K562 (cell line): ENCODE measurements around the gene TRMT10A. TPM values are rescaled to one million over a fixed set of nuclear protein-coding genes. Genes with fewer than 3 reads are reported as not detected.

Experiments
- ATF3 ChIP-seq, 2 experiments: fragments of 450-650 bp in 1 of 2; sonication (generic) in 1 of 2; formaldehyde crosslinking in 1 of 2; IDR thresholded peaks in 1 of 2; conservative IDR thresholded peaks in 1 of 2; 2 replicates each; pipeline versions ENCODE4 v1.6.1 to v1.8.1; 2016 to 2023; ENCODE audit warnings: mild to moderate bottlenecking in 2 of 2, moderate library complexity in 2 of 2, inconsistent platforms in 1 of 2, missing genetic modification reagents in 1 of 2
- ATF7 ChIP-seq: fragments of 450-650 bp; IDR thresholded peaks from 2 replicates; pipeline ENCODE4 v1.7.1; 2014; ENCODE audit warnings: mild to moderate bottlenecking, moderate library complexity
- IRF9 ChIP-seq: fragments of 450-650 bp; IDR thresholded peaks from 2 replicates; pipeline ENCODE4 v1.6.1; 2016; ENCODE audit warnings: missing biosample characterization, missing genetic modification characterization
- MBD2 ChIP-seq: sonication (generic); IDR thresholded peaks from 2 replicates; pipeline ENCODE4 v1.6.1; 2016; ENCODE audit warnings: low read depth, borderline replicate concordance
- MXI1 ChIP-seq: IDR thresholded peaks from 2 replicates; pipeline ENCODE4 v1.6.1; 2011; ENCODE audit warnings: low read depth, mild to moderate bottlenecking, improper control_type of control experiment, low read length
- NCOA2 ChIP-seq, 2 experiments: fragments of 450-650 bp; IDR thresholded peaks; 2 replicates each; pipeline ENCODE4 v1.6.1; 2018; ENCODE audit warnings: mild to moderate bottlenecking in 2 of 2, moderate library complexity in 1 of 2; ENCODE audit not compliant: partially characterized antibody in 2 of 2
- REST ChIP-seq, 2 experiments: fragments of 450-650 bp; formaldehyde crosslinking in 1 of 2; IDR thresholded peaks; 2 replicates each; pipeline versions ENCODE4 v1.4.0 to v1.6.1; 2014 to 2020; ENCODE audit warnings: mild to moderate bottlenecking in 2 of 2, borderline replicate concordance in 1 of 2, low read depth in 1 of 2
- ZNF77 ChIP-seq: fragments of 250-450 bp; sonication (Bioruptor Pico); IDR thresholded peaks from 2 replicates; pipeline ENCODE4 v1.5.0; 2020
- polyA plus RNA-seq, 8 experiments: library from polyadenylated mRNA; depleted of rRNA in 4 of 8; stranded (reverse) in 5 of 8; unstranded in 3 of 8; fragments of >200 nt; fragmentation: Nextera tagmentation in 2 of 8; fragmentation: Illumina TruSeq in 1 of 8; extraction: Ambion mirVana in 2 of 8; extraction: Trizol in 1 of 8; gene quantifications; 2 replicates each; pipeline versions ENCODE4 v1.2.1 to v1.2.3, GENCODE V29; 2011 to 2014; ENCODE audit warnings: inconsistent platforms in 1 of 8, missing spikeins in 1 of 8
- total RNA-seq, 7 experiments: library from RNA; depleted of rRNA in 6 of 7; stranded (reverse); fragments of >200 nt in 6 of 7; fragmentation: Illumina TruSeq in 2 of 7; extraction: Trizol in 2 of 7; gene quantifications; 2 replicates each; pipeline versions ENCODE4 v1.2.1 to v1.2.3, GENCODE V29; 2011 to 2021; ENCODE audit warnings: low replicate concordance in 1 of 7

The TRMT10A gene
- total and polyA plus RNA-seq, 9 of the 15 experiments (the other 6 are each of a cell fraction or from before 2014, with no cell fraction given), result 6.5 to 16.1 (median 12.7) TPM

GRCh38 chr4:99552872-99553271 lies 11.0 kb downstream of the TRMT10A start (continued):
- TF ChIP-seq REST (IDR thresholded peaks at IDR 0.05; ENCODE audit: borderline replicate concordance), result no peak
- TF ChIP-seq REST (CRISPR knock-in tag; IDR thresholded peaks at IDR 0.05; ENCODE audit: low read depth), result no peak
- peak; percentile 47; the same call in 1 of the 2 replicates for TF ChIP-seq ATF7
- no peak for TF ChIP-seq MBD2
- TF ChIP-seq MXI1, result no peak
- peak; percentile 84 for TF ChIP-seq ATF3 (IDR thresholded peaks at IDR 0.05)
- TF ChIP-seq ATF3 (CRISPR knock-in tag; conservative IDR thresholded peaks at IDR 0.05), result no peak
- no peak for TF ChIP-seq ZNF77 (CRISPR knock-in tag)
- TF ChIP-seq IRF9, result 0 out of 2 replicates have a peak, but pooled peaks have one; percentile 42
- no peak for TF ChIP-seq NCOA2 (IDR thresholded peaks at IDR 0.05; ENCODE audit: partially characterized antibody in 2 of 2)
